Measurements from ENCODE around the gene DCAF7. TPM values are rescaled to one million over a fixed set of nuclear protein-coding genes. Genes with fewer than 3 reads are reported as not detected.

DCAF7 gene
- total and polyA plus RNA-seq, 4 donors = 13.2 to 24.0 (median 15.0) TPM

GRCh38 chr17:63633742-63634141, 83.5 kb downstream of the DCAF7 start:
- Histone ChIP-seq H3K9ac (ENCODE audit: low read depth in 1 of 2, low read length in 2 of 2) (no peak overlapping the region), H3K4me3 (ENCODE audit: low read depth in 1 of 3, low read length in 3 of 3) (no peak overlapping the region), H3K9me3 (ENCODE audit: control insufficient read depth in 4 of 4, low read length in 3 of 4) (no peaks in the 10 kb centered on the region), H3K27ac (ENCODE audit: low read depth in 1 of 2, low read length in 2 of 2) (peak overlapping the region; percentile 28 to 56), H3K4me1 (ENCODE audit: control insufficient read depth in 4 of 4, insufficient read depth in 4 of 4, low read length in 3 of 4) (peaks cover 3 to 17% (median 8%) of the 10 kb centered on the region in 4 donors), H3K36me3 (ENCODE audit: control insufficient read depth in 4 of 4, insufficient read depth in 3 of 4, low read depth in 1 of 4, low read length in 3 of 4) (peaks cover 5 to 13% (median 8%) of the 10 kb centered on the region in 4 donors), H3K27me3 (ENCODE audit: control insufficient read depth in 4 of 4, insufficient read depth in 4 of 4, low read length in 3 of 4) (no peaks in the 10 kb centered on the region)
- no peak for TF ChIP-seq HNF4A (conservative IDR thresholded peaks at IDR 0.05)
- TF ChIP-seq RXRA (IDR thresholded peaks at IDR 0.05) = no peak
- TF ChIP-seq, protein P1, sequence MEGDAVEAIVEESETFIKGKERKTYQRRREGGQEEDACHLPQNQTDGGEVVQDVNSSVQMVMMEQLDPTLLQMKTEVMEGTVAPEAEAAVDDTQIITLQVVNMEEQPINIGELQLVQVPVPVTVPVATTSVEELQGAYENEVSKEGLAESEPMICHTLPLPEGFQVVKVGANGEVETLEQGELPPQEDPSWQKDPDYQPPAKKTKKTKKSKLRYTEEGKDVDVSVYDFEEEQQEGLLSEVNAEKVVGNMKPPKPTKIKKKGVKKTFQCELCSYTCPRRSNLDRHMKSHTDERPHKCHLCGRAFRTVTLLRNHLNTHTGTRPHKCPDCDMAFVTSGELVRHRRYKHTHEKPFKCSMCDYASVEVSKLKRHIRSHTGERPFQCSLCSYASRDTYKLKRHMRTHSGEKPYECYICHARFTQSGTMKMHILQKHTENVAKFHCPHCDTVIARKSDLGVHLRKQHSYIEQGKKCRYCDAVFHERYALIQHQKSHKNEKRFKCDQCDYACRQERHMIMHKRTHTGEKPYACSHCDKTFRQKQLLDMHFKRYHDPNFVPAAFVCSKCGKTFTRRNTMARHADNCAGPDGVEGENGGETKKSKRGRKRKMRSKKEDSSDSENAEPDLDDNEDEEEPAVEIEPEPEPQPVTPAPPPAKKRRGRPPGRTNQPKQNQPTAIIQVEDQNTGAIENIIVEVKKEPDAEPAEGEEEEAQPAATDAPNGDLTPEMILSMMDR (IDR thresholded peaks at IDR 0.05; ENCODE audit: low read depth, low read length, missing input control) = no peak
- TF ChIP-seq FOXA2 (IDR thresholded peaks at IDR 0.05) = no peak
- no peak for TF ChIP-seq ZBTB33 (IDR thresholded peaks at IDR 0.05)
- TF ChIP-seq JUND (IDR thresholded peaks at IDR 0.05) = no peak
- TF ChIP-seq GABPA (IDR thresholded peaks at IDR 0.05 in 1 of 2, conservative IDR thresholded peaks at IDR 0.05 in 1 of 2) = no peak
- no peak for TF ChIP-seq NR2F2 (IDR thresholded peaks at IDR 0.05)
- no peak for TF ChIP-seq EGR1 (IDR thresholded peaks at IDR 0.05; ENCODE audit: low read depth in 2 of 2)
- TF ChIP-seq MAX (IDR thresholded peaks at IDR 0.05) = no peak
- TF ChIP-seq TAF1 (conservative IDR thresholded peaks at IDR 0.05) = no peak
- TF ChIP-seq SP1 (IDR thresholded peaks at IDR 0.05) = no peak
- no peak for TF ChIP-seq RAD21 (IDR thresholded peaks at IDR 0.05)
- no peak for TF ChIP-seq FOXA1 (IDR thresholded peaks at IDR 0.05)
- TF ChIP-seq ATF3 (IDR thresholded peaks at IDR 0.05) = no peak
- no peak for TF ChIP-seq HNF4G (IDR thresholded peaks at IDR 0.05)
- TF ChIP-seq REST (IDR thresholded peaks at IDR 0.05) = no peak
- DNase-seq (ENCODE audit: low spot score) = no peak
